ENCODE data around the gene APBA1.

Gene APBA1

DNA sequence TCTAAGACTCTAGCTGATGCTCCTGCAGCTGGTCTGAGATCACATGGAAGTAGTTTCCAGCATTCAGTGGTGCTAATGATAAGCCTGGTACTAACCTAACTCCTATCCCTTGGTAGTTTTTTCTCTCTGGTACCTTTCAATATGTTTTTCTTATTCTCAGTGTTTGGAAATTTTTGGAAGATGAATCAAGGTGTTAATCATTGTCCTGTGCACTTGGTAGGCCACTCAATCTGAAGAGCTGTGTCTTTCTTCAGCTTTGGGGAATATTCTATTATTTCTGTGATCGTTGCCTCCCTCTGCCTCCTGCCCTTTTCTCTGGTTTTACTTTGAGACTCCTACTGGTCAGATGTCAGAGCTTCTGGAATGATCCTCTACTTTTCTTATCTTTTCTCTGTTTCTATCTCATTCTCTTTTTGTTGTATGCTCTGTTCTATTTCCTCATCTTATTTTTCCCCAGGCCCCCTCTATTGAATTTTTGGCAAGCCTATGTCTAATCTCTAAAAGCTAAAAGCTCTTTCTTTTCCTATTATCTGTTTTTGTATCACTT is 136.8 kb downstream of the APBA1 start:
- DNase-seq (ENCODE audit: low read depth in 4 of 4, low spot score in 1 of 4) = no peak

- DNase-seq (ENCODE audit: low read depth in 4 of 4, low spot score in 1 of 4) = no peak
These were observed 139.8 kb downstream of the APBA1 start for GRCh38 chr9:69532396-69532795.

- DNase-seq (ENCODE audit: low read depth in 4 of 4, low spot score in 1 of 4) = no peak
These were observed 144.7 kb downstream of the APBA1 start for GRCh38 chr9:69527454-69527853.

- DNase-seq (ENCODE audit: low read depth in 4 of 4, low spot score in 1 of 4) = no peak
These were observed 145.5 kb downstream of the APBA1 start for GRCh38 chr9:69526699-69527098.

GRCh38 chr9:69519470-69520240 is 152.5 kb downstream of the APBA1 start:
- no peak for DNase-seq (ENCODE audit: low read depth in 4 of 4, low spot score in 1 of 4)

- no peak for DNase-seq (ENCODE audit: low read depth in 4 of 4, low spot score in 1 of 4)
These were observed 155.5 kb downstream of the APBA1 start for GRCh38 chr9:69516353-69517322.

DNA sequence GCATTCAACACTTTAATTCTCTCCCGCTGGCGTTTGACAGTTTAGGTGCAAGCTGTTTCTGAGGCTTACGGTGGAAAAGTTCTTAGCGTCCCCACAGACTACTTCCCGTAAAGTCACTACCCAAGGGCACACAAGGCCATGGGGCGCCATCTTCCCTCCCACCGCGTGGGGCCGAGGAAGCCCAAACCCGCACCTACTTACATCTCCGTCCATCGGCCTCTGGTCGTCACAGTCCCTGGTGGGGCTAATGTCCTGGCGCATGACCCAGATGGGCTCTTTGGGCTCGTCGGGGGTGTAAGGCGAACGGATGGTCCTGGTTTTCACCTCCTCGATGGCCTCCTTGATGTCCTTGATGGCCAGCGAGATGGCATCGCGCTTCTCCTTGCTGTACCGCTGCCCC is 156.4 kb downstream of the APBA1 start:
- DNase-seq (ENCODE audit: low read depth in 4 of 4, low spot score in 1 of 4) = no peak

DNA sequence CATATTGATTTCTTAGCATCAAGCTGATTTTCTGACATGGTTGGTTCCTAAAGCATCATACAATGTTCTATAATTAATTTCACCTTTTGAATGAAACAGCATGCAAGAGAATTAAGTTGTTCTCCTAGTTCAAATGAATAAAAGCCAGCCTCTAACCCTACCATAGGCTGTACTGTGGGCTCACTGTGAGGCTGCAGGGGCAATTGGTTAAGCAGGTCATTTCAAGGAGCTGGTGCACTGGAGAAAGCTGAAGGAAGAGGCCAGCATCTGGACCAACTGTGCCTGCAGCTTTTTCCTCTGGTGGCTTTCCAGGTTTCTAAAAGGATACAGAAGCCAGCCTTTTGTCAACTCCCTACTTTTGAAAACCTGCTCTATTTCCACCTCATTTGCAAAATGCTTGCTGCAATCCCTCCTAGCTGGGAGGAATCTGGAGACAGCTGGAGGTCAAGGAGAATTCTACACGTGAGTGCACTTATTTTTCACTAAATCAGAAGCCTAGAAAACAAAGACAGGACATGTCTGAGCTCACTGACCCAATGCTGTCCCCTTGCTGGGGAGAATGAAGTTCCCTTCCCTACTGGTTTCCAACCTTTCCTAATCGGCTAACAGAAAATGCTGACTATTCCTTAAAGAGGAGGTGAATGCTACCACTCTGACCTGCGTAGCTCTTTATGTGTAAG is 158.9 kb downstream of the APBA1 start:
- DNase-seq (ENCODE audit: low read depth in 4 of 4, low spot score in 1 of 4) = no peak

DNA sequence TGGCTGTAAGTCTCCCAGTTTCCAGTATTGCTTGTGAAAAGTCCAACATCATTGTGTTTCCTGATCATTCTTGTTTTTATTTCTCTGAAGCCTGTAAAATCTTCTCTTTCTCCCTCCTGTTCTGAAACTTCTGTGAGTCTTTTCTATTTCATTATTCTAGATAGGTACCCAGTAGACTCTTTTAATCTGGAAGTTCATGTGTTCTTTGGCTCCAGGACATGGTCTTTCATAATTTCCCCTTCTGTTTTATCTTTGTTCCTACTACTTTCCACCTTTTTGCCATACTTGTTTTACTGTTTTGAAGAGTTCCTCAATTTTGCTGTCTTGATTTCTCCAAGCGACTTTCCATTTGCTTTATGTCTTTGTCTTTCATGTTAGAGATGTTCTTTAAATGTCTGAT is 168.1 kb downstream of the APBA1 start:
- DNase-seq (ENCODE audit: low read depth in 4 of 4, low spot score in 1 of 4) = no peak

- no peak for DNase-seq (ENCODE audit: low read depth in 4 of 4, low spot score in 1 of 4)
These were observed 169.4 kb downstream of the APBA1 start for GRCh38 chr9:69502671-69503301.

- no peak for DNase-seq (ENCODE audit: low read depth in 4 of 4, low spot score in 1 of 4)
These were observed 171.3 kb downstream of the APBA1 start for GRCh38 chr9:69500896-69501295.

DNA sequence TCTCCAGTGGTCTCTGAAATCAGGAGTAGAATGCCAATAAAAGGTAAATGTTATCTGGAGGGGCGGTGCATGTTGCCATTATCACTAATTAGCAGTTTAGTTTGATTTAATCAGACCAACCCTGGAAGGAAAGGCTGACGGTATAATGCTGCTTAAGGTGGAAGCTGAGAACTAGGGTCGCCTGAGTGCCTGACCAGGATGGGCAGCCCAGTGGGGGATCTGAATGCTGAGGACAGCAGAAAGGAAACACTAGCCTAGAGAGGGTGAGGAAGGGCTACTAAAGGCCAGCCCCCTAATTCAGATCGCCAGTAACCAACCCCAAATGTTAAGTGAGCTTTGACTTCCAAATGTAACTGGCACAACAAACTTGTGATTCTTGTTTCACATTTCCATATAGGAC is 172.2 kb downstream of the APBA1 start:
- DNase-seq (ENCODE audit: low read depth in 4 of 4, low spot score in 1 of 4) = no peak

DNA sequence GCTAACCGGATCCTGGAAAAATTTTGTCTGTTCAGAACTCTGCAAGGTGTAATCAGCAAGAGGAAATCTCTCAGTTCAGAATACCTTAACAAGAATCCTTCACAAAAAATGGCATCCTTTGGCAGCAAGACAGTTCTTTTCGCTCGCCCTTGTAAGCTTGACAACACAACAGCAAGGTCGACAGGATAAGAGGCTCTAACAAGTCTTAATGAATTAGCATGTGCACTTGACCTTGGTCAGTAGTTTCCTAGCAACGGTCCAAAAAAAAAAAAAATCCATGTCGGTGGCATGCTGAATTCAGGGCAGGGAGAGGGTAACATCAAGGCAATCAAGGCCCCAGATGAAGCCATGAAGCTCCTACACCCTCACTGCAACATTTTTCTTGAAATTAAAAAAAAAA is 172.8 kb downstream of the APBA1 start:
- DNase-seq (ENCODE audit: low read depth in 4 of 4, low spot score in 1 of 4) = no peak

DNA sequence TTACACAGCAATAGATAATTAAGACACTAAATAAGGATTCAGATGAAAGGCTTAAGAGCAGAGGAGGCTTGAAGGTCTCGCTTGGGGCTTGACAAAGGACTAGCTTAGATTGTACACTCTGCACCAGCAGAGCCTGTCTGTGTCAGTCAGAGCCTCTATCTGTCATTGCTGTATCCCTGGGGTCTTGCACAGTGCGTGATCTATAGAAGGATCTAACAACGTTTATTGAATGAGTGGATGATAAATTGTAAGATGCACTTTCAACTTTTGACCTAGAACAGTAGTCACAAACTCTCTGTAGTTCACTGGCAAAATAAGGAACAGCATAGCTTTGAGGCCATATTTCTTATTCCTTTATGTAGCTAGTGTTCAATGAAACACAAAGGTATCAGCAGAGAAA is 173.7 kb downstream of the APBA1 start:
- DNase-seq (ENCODE audit: low read depth in 4 of 4, low spot score in 1 of 4) = no peak

DNA sequence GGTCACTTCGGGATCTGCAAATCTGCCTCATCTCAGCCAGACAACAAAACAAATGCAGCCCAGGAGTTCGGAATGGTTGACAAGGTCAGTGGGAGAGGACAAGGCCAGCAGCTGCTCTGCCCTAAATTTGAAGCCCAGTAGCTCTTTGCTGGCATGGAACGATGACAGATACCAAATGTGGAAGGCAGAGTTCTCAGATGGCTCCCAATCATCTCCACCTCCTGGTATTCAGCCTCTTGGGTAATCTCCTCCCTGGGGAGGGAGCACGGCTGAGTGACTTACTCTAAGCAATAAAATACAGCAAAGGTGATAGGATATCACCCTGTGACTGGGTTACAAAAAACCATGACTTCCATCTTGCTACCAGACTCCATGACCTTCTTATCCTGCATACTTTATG is 174.4 kb downstream of the APBA1 start:
- no peak for DNase-seq (ENCODE audit: low read depth in 4 of 4, low spot score in 1 of 4)

GRCh38 chr9:69496846-69497450 is 175.2 kb downstream of the APBA1 start:
- DNase-seq (ENCODE audit: low read depth in 4 of 4, low spot score in 1 of 4) = no peak

DNA sequence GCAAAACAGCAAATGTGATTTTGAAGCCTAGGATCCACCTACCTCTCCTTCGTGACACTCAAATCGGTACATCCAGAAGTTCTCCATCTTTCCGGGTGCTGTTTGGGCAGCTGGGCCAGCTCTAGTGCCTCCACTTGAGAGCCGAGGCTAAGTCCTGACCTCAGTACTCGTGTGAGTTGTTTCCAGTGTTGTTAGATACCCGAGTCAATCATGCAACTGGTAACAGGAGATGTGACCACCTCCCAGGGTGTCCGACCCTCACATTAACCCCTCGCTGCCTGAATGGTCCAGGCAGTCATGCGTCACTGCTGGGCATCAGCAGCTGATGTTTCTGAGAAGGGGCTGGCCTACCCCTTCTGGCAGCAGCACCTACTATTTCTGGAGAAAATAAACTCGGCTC is 176.9 kb downstream of the APBA1 start:
- no peak for DNase-seq (ENCODE audit: low read depth in 4 of 4, low spot score in 1 of 4)

DNA sequence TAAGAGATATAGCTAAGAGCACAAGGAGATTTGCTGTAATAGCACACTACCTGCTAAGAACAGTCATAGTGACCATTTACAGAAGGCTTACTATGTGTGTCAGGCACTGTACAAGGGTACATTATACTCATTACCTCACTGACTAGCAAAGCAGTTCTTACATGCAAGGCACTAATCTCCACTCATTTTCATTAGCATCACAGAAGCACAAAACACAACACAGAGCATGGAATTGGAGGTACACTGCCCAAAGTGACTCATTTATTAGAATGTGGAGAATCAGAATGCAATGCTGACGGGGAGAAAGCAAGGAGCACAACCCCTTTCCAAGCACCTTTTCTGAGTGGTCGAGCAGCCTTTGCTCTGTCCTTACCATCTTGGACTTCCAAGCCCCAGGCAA is 177.4 kb downstream of the APBA1 start:
- DNase-seq (ENCODE audit: low read depth in 4 of 4, low spot score in 1 of 4) = no peak

DNA sequence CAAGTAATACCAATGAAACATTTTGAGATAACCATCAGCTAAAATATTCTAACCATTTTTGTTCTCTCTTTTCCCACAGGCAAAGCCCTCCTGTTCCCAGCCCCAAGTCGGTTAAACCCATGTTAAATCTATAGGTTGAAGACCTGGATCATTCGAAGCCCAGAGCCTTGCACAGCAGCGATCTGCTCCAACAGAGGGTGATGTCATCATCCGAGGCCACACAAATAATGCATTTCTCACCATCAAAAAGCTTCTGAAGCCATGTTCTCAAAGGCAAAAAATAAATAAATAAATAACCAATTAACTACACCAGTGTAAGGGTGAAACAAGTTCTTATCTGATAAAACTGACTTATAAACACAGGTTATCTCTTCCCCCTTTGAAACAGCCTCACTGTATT is 178.0 kb downstream of the APBA1 start:
- no peak for DNase-seq (ENCODE audit: low read depth in 4 of 4, low spot score in 1 of 4)

DNA sequence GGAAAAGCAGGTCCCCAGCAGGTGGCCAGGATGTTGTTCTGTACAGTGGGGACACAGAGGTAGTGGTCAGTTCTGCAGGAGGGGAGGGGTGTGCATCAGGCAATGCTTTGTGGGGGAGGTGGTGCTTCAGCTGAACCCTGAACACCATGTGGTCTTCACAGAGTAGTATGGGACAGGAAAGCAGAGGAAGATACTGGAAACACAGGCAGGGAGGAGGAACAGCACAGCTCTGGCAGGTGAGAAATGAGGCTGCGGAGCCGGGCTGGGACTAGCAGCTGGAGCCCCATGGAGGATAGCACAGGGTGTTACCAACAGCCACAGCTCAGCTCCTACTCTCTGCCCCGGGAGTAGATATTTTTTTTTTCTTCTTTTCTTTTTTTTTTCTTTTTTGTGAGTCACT is 185.7 kb downstream of the APBA1 start:
- no peak for DNase-seq (ENCODE audit: low read depth in 4 of 4, low spot score in 1 of 4)

GRCh38 chr9:69485466-69485865 is 186.7 kb downstream of the APBA1 start:
- no peak for DNase-seq (ENCODE audit: low read depth in 4 of 4, low spot score in 1 of 4)

Measured in stimulated activated CD4-positive, alpha-beta T cell treated with anti-CD3 and anti-CD28 coated beads, Interleukin-1b, Interleukin-23, amount 100 ng/mL, for 24 hours (primary cell).